H1 (cell line): Measurements from ENCODE around the gene CD14.
"Not testable (repeated sequence)": the region's sequence is repeated elsewhere in the genome, so short reads cannot be mapped to it uniquely, and the experiment has no call there.

Source experiments
- CTCF ChIP-seq, 3 experiments: IDR thresholded peaks; 1 replicate in 2 of 3; 2 replicates in 1 of 3; pipeline versions ENCODE4 v1.5.1 to v1.6.1; 2011; ENCODE audit warnings: low read length in 3 of 3, mild to moderate bottlenecking in 3 of 3, inconsistent platforms in 2 of 3, low read depth in 1 of 3, moderate library complexity in 1 of 3; ENCODE audit not compliant: insufficient read depth in 1 of 3; ENCODE audit errors: control extremely low read depth in 1 of 3
- EZH2 ChIP-seq: fragments of 200-600 bp; sonication (generic); IDR thresholded peaks from 2 replicates; pipeline ENCODE4 v1.7.1; 2012; ENCODE audit warnings: low read depth, mild to moderate bottlenecking, moderate library complexity, low read length, inconsistent platforms; ENCODE audit not compliant: severe bottlenecking

GRCh38 chr5:140671035-140671434, 38.1 kb upstream of the CD14 start:
- TF ChIP-seq EZH2; CTCF (IDR thresholded peaks at IDR 0.05; ENCODE audit: control extremely low read depth in 1 of 3, insufficient read depth in 1 of 3, low read depth in 1 of 3, low read length in 3 of 3): not testable (repeated sequence)
